Muscle layer of colon (tissue), 2 donors: Measurements from ENCODE around the gene RELN.

Source experiments
- H3K27ac ChIP-seq: one replicate; pipeline ENCODE4 v1.7.0; 2013; ENCODE audit warnings: low read depth, mild to moderate bottlenecking, low read length, moderate library complexity
- H3K27me3 ChIP-seq, 2 donors: one replicate each; pipeline ENCODE4 v1.7.0; 2013; ENCODE audit warnings: low read length in 2 of 2, mild to moderate bottlenecking in 2 of 2; ENCODE audit not compliant: insufficient read depth in 2 of 2, control insufficient read depth in 1 of 2
- H3K36me3 ChIP-seq: one replicate; pipeline ENCODE4 v1.7.0; 2013; ENCODE audit warnings: mild to moderate bottlenecking, low read length; ENCODE audit not compliant: insufficient read depth
- H3K4me1 ChIP-seq: one replicate; pipeline ENCODE4 v1.7.0; 2013; ENCODE audit warnings: mild to moderate bottlenecking, low read length; ENCODE audit not compliant: insufficient read depth
- H3K4me3 ChIP-seq, 2 donors: one replicate each; pipeline ENCODE4 v1.7.0; 2013; ENCODE audit warnings: low read length in 2 of 2, low read depth in 1 of 2, mild to moderate bottlenecking in 1 of 2, moderate library complexity in 1 of 2
- H3K9ac ChIP-seq: one replicate; pipeline ENCODE4 v1.7.0; 2013; ENCODE audit warnings: low read length
- H3K9me3 ChIP-seq: one replicate; pipeline ENCODE4 v1.7.0; 2013; ENCODE audit warnings: mild to moderate bottlenecking, low read length
- donor health status: abdominal sarcoma.
- donor health status: Adenocarcinoma of cecum.

RELN gene

GRCh38 chr7:103887853-103888602 is 101.4 kb downstream of the RELN start:
- Histone ChIP-seq H3K9me3 (no peaks in the 10 kb centered on the region), H3K9ac (no peak overlapping the region), H3K27me3 (no peaks in the 10 kb centered on the region), H3K36me3 (no peaks in the 10 kb centered on the region), H3K4me1 (no peaks in the 10 kb centered on the region), H3K4me3 (no peak overlapping the region), H3K27ac (no peak overlapping the region)

- H3K36me3 ChIP-seq = no peaks in the 10 kb centered on the region
- no peak overlapping the region for H3K4me3 ChIP-seq
- no peaks in the 10 kb centered on the region for H3K27me3 ChIP-seq
- no peaks in the 10 kb centered on the region for H3K9me3 ChIP-seq
- H3K27ac ChIP-seq = no peak overlapping the region
- H3K9ac ChIP-seq = no peak overlapping the region
- H3K4me1 ChIP-seq = no peaks in the 10 kb centered on the region
Measured at GRCh38 chr7:103887050-103887449, 102.4 kb downstream of the RELN start.

- Histone ChIP-seq H3K4me1 (no peaks in the 10 kb centered on the region), H3K27me3 (no peaks in the 10 kb centered on the region), H3K27ac (no peak overlapping the region), H3K9me3 (no peaks in the 10 kb centered on the region), H3K9ac (no peak overlapping the region), H3K4me3 (no peak overlapping the region), H3K36me3 (no peaks in the 10 kb centered on the region)
Measured at GRCh38 chr7:103879928-103880600, 109.4 kb downstream of the RELN start.

- Histone ChIP-seq H3K4me3 (no peak overlapping the region), H3K4me1 (no peaks in the 10 kb centered on the region), H3K27me3 (no peaks in the 10 kb centered on the region), H3K9me3 (no peaks in the 10 kb centered on the region), H3K27ac (no peak overlapping the region), H3K36me3 (no peaks in the 10 kb centered on the region), H3K9ac (no peak overlapping the region)
Measured at GRCh38 chr7:103879411-103879810, 110.0 kb downstream of the RELN start.

GRCh38 chr7:103877565-103877964 is 111.9 kb downstream of the RELN start:
- H3K36me3 ChIP-seq = no peaks in the 10 kb centered on the region
- no peak overlapping the region for H3K9ac ChIP-seq
- no peaks in the 10 kb centered on the region for H3K27me3 ChIP-seq
- no peaks in the 10 kb centered on the region for H3K9me3 ChIP-seq
- no peaks in the 10 kb centered on the region for H3K4me1 ChIP-seq
- H3K27ac ChIP-seq = no peak overlapping the region
- no peak overlapping the region for H3K4me3 ChIP-seq

GRCh38 chr7:103875718-103876117 is 113.7 kb downstream of the RELN start:
- no peaks in the 10 kb centered on the region for H3K9me3 ChIP-seq
- H3K27me3 ChIP-seq = no peaks in the 10 kb centered on the region
- H3K27ac ChIP-seq = no peak overlapping the region
- no peaks in the 10 kb centered on the region for H3K36me3 ChIP-seq
- no peak overlapping the region for H3K9ac ChIP-seq
- H3K4me3 ChIP-seq = no peak overlapping the region
- no peaks in the 10 kb centered on the region for H3K4me1 ChIP-seq

GRCh38 chr7:103871473-103871872 is 118.0 kb downstream of the RELN start:
- Histone ChIP-seq H3K4me3 (no peak overlapping the region), H3K27ac (no peak overlapping the region), H3K9me3 (no peaks in the 10 kb centered on the region), H3K27me3 (no peaks in the 10 kb centered on the region), H3K9ac (no peak overlapping the region), H3K4me1 (no peaks in the 10 kb centered on the region), H3K36me3 (no peaks in the 10 kb centered on the region)

- Histone ChIP-seq H3K27me3 (no peaks in the 10 kb centered on the region), H3K36me3 (no peaks in the 10 kb centered on the region), H3K4me3 (no peak overlapping the region), H3K9ac (no peak overlapping the region), H3K9me3 (no peaks in the 10 kb centered on the region), H3K4me1 (no peaks in the 10 kb centered on the region), H3K27ac (no peak overlapping the region)
Measured at GRCh38 chr7:103870664-103871063, 118.8 kb downstream of the RELN start.

- no peaks in the 10 kb centered on the region for H3K27me3 ChIP-seq
- H3K4me3 ChIP-seq = no peak overlapping the region
- H3K9ac ChIP-seq = no peak overlapping the region
- H3K4me1 ChIP-seq = no peaks in the 10 kb centered on the region
- H3K36me3 ChIP-seq = no peaks in the 10 kb centered on the region
- no peaks in the 10 kb centered on the region for H3K9me3 ChIP-seq
- H3K27ac ChIP-seq = no peak overlapping the region
Measured at GRCh38 chr7:103867874-103868273, 121.6 kb downstream of the RELN start.

GRCh38 chr7:103866919-103867318 is 122.5 kb downstream of the RELN start:
- Histone ChIP-seq H3K9me3 (no peaks in the 10 kb centered on the region), H3K4me3 (no peak overlapping the region), H3K9ac (no peak overlapping the region), H3K36me3 (no peaks in the 10 kb centered on the region), H3K4me1 (no peaks in the 10 kb centered on the region), H3K27me3 (no peaks in the 10 kb centered on the region), H3K27ac (no peak overlapping the region)

GRCh38 chr7:103865442-103865841 is 124.0 kb downstream of the RELN start:
- Histone ChIP-seq H3K36me3 (no peaks in the 10 kb centered on the region), H3K4me3 (no peak overlapping the region), H3K27ac (no peak overlapping the region), H3K4me1 (no peaks in the 10 kb centered on the region), H3K9me3 (no peaks in the 10 kb centered on the region), H3K9ac (no peak overlapping the region), H3K27me3 (no peaks in the 10 kb centered on the region)
